Erythroblast (primary cell): ENCODE data around the gene LRIG1.

Experiments
- GATA1 ChIP-seq: IDR thresholded peaks from 2 replicates; pipeline ENCODE4 v1.6.1; 2011; ENCODE audit warnings: low read depth, mild to moderate bottlenecking, control low read depth, low read length, moderate library complexity
- POLR2A ChIP-seq: IDR thresholded peaks from 2 replicates; pipeline ENCODE4 v1.6.1; 2011; ENCODE audit warnings: mild to moderate bottlenecking, low read length

DNA sequence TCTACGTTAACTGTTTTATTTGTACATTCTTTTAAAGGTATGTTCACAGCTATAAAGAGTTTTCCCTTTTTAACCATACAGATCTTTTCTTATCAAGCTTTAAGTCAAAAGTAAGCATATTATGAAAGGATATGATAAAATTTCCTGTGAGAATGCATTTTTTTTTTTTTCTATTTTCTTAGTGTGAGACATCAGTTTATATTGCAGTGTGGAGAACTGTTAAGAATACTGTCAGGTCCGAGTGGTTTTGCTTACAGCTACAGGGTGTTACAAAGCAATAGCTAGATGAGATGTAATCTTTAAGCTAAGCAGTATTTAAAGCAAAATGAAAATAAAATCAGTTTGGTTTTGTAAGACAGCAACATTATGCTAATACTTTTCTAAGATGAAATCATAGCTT, 146.8 kb downstream of the LRIG1 start:
- TF ChIP-seq POLR2A (no peak), GATA1 (no peak)
